Thyroid gland (tissue), 4 donors: ENCODE data around the gene FBXO11. TPM values are rescaled to one million over a fixed set of nuclear protein-coding genes. Genes with fewer than 3 reads are reported as not detected.

ENCODE experiments used
- DNase-seq, 2 donors: peaks; one replicate each; pipeline ENCODE4 v3.0.0-alpha.2; 2019
- H3K27ac ChIP-seq, 3 donors: fragments of 200-600 bp; sonication (generic); 1 replicate in 2 of 3; 2 replicates in 1 of 3; pipeline ENCODE4 v1.5.1; 2016 to 2019; ENCODE audit warnings: mild to moderate bottlenecking in 1 of 3, moderate library complexity in 1 of 3
- H3K27me3 ChIP-seq: fragments of 200-600 bp; sonication (generic); one replicate; pipeline ENCODE4 v1.5.1; 2019
- H3K36me3 ChIP-seq, 2 donors: fragments of 200-600 bp; sonication (generic); one replicate each; pipeline ENCODE4 v1.5.1; 2016 to 2019
- H3K4me1 ChIP-seq, 2 donors: fragments of 200-600 bp; sonication (generic); one replicate each; pipeline ENCODE4 v1.5.1; 2017 to 2019
- H3K4me3 ChIP-seq, 3 donors: fragments of 200-600 bp; sonication (generic); replicated peaks in 1 of 3; 1 replicate in 2 of 3; 2 replicates in 1 of 3; pipeline ENCODE4 v1.5.1; 2016; ENCODE audit warnings: mild to moderate bottlenecking in 1 of 3
- H3K9me3 ChIP-seq: fragments of 200-600 bp; sonication (generic); one replicate; pipeline ENCODE4 v1.5.1; 2017
- POLR2A ChIP-seq, 2 donors: fragments of 450-650 bp; IDR thresholded peaks; one replicate each; pipeline ENCODE4 v1.6.1; 2017; ENCODE audit warnings: antibody characterized with exemption in 2 of 2, mild to moderate bottlenecking in 2 of 2, moderate library complexity in 1 of 2
- WGBS, 2 donors: methylation state at CpG; one replicate each; pipeline ENCODE4 v1.1.5; 2017; 5-methylcytosine and 5-hydroxymethylcytosine counted together
- intact Hi-C: fragments of 100-400 bp; cut with DNase I; formaldehyde crosslinking; loops from one replicate; pipeline ENCODE4 v1.15.1; 2023
- total RNA-seq, 4 donors: library from RNA; depleted of rRNA; stranded (reverse); fragments of >200 nt; gene quantifications; one replicate each; pipeline ENCODE4 v1.2.3, GENCODE V29; 2016
- TF ChIP-seq, protein P1 (sequence below), 6 experiments: fragments of 200-600 bp in 3 of 6; fragments of 450-650 bp in 3 of 6; sonication (generic) in 3 of 6; IDR thresholded peaks; one replicate each; pipeline ENCODE4 v1.5.1; 2016 to 2019; ENCODE audit warnings: antibody characterized with exemption in 6 of 6, mild to moderate bottlenecking in 2 of 6, inconsistent platforms in 1 of 6, moderate library complexity in 1 of 6

FBXO11 gene
- total RNA-seq, 4 donors from 2014 or later, result 50.4 to 82.8 (median 60.6) TPM

DNA sequence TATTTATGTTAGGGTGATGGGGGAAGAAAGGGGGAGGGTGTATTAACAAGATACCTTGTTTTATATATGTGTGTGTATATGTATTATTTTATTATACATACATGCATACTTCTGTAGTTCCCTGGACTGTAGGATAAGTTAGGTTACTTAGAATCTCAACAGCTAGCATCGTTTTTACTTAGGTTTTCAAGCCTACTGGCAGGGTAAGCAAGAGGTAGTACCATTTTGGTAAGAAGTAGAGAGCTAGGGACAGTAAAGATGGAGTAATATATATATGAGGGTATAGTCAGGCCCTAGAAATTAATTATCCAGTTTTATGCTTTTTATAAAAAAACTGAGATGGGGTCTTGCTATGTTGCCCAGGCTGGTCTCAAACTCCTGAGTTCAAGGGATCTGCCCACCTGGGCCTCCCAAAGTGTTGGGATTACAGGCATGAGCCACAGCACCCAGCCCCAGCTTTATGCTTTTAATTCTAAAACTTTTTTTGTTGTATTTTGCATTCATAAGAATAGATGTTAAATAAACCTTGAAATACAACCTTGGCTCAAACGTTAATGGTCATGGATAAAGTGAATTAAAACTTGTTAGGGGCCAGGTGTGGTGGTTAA lies 110.1 kb downstream of the FBXO11 start:
- Histone ChIP-seq H3K9me3 (no peaks in the 10 kb centered on the region), H3K27me3 (no peaks in the 10 kb centered on the region), H3K4me1 (no peaks in the 10 kb centered on the region), H3K36me3 (peaks cover 32 to 38% of the 10 kb centered on the region in 2 donors), H3K27ac (no peak overlapping the region), H3K4me3 (no peak overlapping the region)
- WGBS, 2 donors, result 89 to 96% methylated on average over 2 of the region's 2 CpGs
- intact Hi-C loops, result no loop called here
- DNase-seq, result no peak
- no peak for TF ChIP-seq POLR2A (IDR thresholded peaks at IDR 0.05)
- TF ChIP-seq, protein P1, sequence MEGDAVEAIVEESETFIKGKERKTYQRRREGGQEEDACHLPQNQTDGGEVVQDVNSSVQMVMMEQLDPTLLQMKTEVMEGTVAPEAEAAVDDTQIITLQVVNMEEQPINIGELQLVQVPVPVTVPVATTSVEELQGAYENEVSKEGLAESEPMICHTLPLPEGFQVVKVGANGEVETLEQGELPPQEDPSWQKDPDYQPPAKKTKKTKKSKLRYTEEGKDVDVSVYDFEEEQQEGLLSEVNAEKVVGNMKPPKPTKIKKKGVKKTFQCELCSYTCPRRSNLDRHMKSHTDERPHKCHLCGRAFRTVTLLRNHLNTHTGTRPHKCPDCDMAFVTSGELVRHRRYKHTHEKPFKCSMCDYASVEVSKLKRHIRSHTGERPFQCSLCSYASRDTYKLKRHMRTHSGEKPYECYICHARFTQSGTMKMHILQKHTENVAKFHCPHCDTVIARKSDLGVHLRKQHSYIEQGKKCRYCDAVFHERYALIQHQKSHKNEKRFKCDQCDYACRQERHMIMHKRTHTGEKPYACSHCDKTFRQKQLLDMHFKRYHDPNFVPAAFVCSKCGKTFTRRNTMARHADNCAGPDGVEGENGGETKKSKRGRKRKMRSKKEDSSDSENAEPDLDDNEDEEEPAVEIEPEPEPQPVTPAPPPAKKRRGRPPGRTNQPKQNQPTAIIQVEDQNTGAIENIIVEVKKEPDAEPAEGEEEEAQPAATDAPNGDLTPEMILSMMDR (IDR thresholded peaks at IDR 0.05), result no peak

DNA sequence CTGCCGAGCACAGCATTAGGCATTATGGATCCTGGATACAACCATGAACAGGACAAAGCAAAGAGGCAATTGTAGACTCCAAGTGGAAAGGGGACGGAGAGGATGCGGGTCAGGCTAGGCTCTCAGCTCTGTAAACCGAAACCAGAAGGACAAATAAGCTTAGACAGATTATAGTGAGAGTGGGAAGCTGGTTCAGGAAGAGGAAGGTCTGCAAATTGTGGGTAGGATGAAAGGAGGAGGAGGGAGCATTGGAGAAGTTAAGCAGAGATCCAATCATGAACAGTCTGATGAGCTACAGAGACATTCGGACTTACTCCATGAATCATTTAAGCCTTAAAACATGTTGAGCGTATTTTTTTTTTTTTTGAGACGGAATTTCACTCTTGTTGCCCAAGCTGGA lies 120.3 kb downstream of the FBXO11 start:
- peaks cover 11 to 24% of the 10 kb centered on the region in 2 donors for H3K4me1 ChIP-seq
- intact Hi-C loops, result no loop called here
- DNase-seq, result no peak
- H3K4me3 ChIP-seq, result no peak overlapping the region
- no peaks in the 10 kb centered on the region for H3K9me3 ChIP-seq
- H3K36me3 ChIP-seq, result no peaks in the 10 kb centered on the region
- no peak overlapping the region for H3K27ac ChIP-seq
- 83 to 85% methylated on average over 7 of the region's 7 CpGs for WGBS, 2 donors
- TF ChIP-seq POLR2A (IDR thresholded peaks at IDR 0.05), result no peak
- TF ChIP-seq, protein P1 (IDR thresholded peaks at IDR 0.05), result no peak
- no peaks in the 10 kb centered on the region for H3K27me3 ChIP-seq

DNA sequence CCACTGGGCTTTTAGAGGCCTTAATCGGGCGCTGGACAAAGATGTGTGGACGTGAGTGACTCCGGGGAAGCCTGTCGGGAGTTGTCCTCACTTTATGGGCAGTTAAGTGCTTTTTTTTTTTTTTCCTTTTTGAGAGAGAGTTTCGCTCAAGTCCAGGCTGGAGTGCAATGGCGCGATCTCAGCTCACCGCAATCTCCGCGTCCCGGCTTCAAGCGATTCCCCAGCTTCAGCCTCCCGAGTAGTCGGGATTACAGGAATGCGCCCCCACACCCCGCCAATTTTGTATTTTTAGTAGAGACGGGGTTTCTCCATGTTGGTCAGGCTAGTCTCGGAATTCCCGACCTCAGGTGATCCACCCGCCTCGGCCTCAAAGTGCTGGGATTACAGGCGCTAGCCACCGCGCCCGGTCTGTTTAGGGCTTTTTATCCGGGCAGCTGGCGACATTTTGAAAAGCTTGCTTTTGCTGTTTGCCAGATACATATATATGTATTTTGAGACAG lies 121.9 kb downstream of the FBXO11 start:
- WGBS, 2 donors, result 19 to 27% methylated on average over 26 to 28 of the region's 28 CpGs
- Histone ChIP-seq H3K4me3 (peak overlapping the region in 2 of 3 donors; percentile 42 to 83), H3K27ac (peak overlapping the region; percentile 56 to 94 (median 74)), H3K4me1 (peaks cover 11 to 24% of the 10 kb centered on the region in 2 donors), H3K36me3 (no peaks in the 10 kb centered on the region), H3K9me3 (no peaks in the 10 kb centered on the region), H3K27me3 (no peaks in the 10 kb centered on the region)
- DNase-seq, result peak in 1 of 2 donors; percentile 39
- intact Hi-C loops, result loop anchor here (5.0 kb wide), 1 partner anchor 123 kb away; the partner anchor contains the start of gene FBXO11
- TF ChIP-seq POLR2A (IDR thresholded peaks at IDR 0.05), result no peak
- TF ChIP-seq, protein P1 (IDR thresholded peaks at IDR 0.05), result no peak

DNA sequence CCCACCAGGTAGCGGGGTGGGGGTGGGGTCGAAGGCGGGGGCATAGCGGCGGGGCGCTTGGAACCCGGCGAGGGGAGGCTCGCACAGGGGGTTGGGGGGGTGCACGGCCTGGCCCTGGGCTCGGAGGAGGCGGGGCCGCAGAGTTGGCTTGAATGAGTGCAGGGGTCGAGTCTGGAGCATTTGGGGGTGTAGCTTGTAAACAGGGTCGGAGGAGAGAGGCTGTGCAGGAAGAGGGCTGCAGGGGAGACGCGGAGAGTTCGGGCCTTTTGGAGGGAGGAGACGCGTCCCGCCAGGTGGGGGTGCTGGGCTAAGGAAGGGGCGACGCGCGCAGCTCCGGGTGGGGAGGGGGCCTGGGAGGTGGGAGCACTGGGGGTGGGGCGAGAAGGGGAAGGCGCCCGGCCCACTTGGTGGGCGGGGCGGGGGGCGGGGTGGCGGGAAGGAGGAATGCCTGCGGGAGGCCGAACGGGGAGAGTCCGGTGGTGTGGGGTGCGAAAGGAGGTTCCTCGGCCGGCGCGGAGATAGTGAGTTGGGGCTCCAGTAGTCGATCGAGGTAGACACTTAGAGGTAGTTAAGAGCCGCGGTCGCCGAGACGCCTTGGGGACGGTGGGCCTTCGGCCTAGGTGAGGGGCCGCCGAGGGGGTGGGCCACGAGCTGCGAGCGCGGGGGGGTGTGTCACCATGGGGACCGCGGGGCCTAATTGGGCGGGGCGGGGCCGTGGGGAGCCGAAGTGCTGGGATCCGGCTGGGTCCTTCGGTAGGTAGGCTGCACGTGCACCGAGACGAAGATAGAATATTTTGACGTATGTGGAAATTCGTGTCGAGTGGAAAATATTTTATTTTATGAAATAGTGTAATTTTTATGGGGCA lies 122.6 kb downstream of the FBXO11 start:
- intact Hi-C loops, result loop anchor here (5.0 kb wide), 1 partner anchor 124 kb away; the partner anchor contains the start of gene FBXO11
- H3K4me3 ChIP-seq, result peak overlapping the region; percentile 82 to 86 (median 83)
- DNase-seq, result peak; percentile 71 to 73
- TF ChIP-seq, protein P1 (IDR thresholded peaks at IDR 0.05), result no peak
- TF ChIP-seq POLR2A (IDR thresholded peaks at IDR 0.05), result no peak
- 0 to 1% methylated on average over 35 to 52 of the region's 71 CpGs for WGBS, 2 donors
- no peaks in the 10 kb centered on the region for H3K9me3 ChIP-seq
- H3K27me3 ChIP-seq, result no peaks in the 10 kb centered on the region
- no peaks in the 10 kb centered on the region for H3K36me3 ChIP-seq
- H3K4me1 ChIP-seq, result peaks cover 11 to 24% of the 10 kb centered on the region in 2 donors
- H3K27ac ChIP-seq, result peak overlapping the region; percentile 74 to 94 (median 76)
